Activated CD4-positive, alpha-beta T cell treated with anti-CD3 and anti-CD28 coated beads, Interleukin-2, amount 10 ng/mL, durations not matched to agents 7 days and 5 days (primary cell): ENCODE results near the gene TBX21. TPM values are rescaled to one million over a fixed set of nuclear protein-coding genes. Genes with fewer than 3 reads are reported as not detected.

Experiments
- CTCF ChIA-PET: fragments of 350-600 bp; sonication (Branson Sonifier 250); formaldehyde crosslinking; loops from one replicate; lab custom pipeline; 2021; ENCODE audit warnings: antibody characterized with exemption; lab: Charles Lee
- POLR2A ChIA-PET: fragments of 350-600 bp; sonication (Branson Sonifier 250); formaldehyde crosslinking; loops from one replicate; lab custom pipeline; 2021; ENCODE audit warnings: antibody characterized with exemption; lab: Charles Lee
- DNase-seq: peaks from one replicate; pipeline ENCODE4 v3.0.0-alpha.2; 2020
- H3K27ac Mint-ChIP-seq: one replicate; pipeline ENCODE4 v1.8.0; 2021; ENCODE audit warnings: mild to moderate bottlenecking, moderate library complexity, mixed read lengths
- H3K27me3 Mint-ChIP-seq: one replicate; pipeline ENCODE4 v1.8.0; 2021; ENCODE audit warnings: mixed read lengths
- H3K36me3 Mint-ChIP-seq: one replicate; pipeline ENCODE4 v1.8.0; 2021; ENCODE audit warnings: low read depth, mixed read lengths
- H3K4me1 Mint-ChIP-seq: one replicate; pipeline ENCODE4 v1.8.0; 2021; ENCODE audit warnings: mixed read lengths
- H3K4me3 Mint-ChIP-seq: one replicate; pipeline ENCODE4 v1.8.0; 2021; ENCODE audit warnings: mild to moderate bottlenecking, moderate library complexity, mixed read lengths
- H3K9me3 Mint-ChIP-seq: one replicate; pipeline ENCODE4 v1.8.0; 2021; ENCODE audit warnings: mixed read lengths
- total RNA-seq, 2 experiments: library from RNA; stranded (reverse); gene quantifications; one replicate each; pipeline ENCODE4 v1.2.3, GENCODE V29; 2021

TBX21 gene
- total RNA-seq, 2 experiments from 2014 or later, result 13.8 to 16.0 TPM

- H3K9me3 Mint-ChIP-seq, result no peaks in the 10 kb centered on the region
- H3K27ac Mint-ChIP-seq, result no peak overlapping the region
- no peaks in the 10 kb centered on the region for H3K27me3 Mint-ChIP-seq
- DNase-seq, result no peak
- CTCF ChIA-PET, result interaction anchor here (0.8 to 5.2 kb wide), 3 partner anchors 9 to 19 kb away, joined by 3 to 32 read pairs (median 4); no protein-coding TSS in a partner anchor
- H3K4me3 Mint-ChIP-seq, result no peak overlapping the region
- no peaks in the 10 kb centered on the region for H3K36me3 Mint-ChIP-seq
- peaks cover 58% of the 10 kb centered on the region for H3K4me1 Mint-ChIP-seq
- POLR2A ChIA-PET, result no interaction called here
These were observed 24.6 kb upstream of the TBX21 start for GRCh38 chr17:47708312-47708863.

- DNase-seq, result no peak
- Mint-ChIP-seq H3K4me3 (no peak overlapping the region), H3K27ac (no peak overlapping the region), H3K27me3 (no peaks in the 10 kb centered on the region), H3K36me3 (no peaks in the 10 kb centered on the region), H3K9me3 (no peaks in the 10 kb centered on the region), H3K4me1 (peaks cover 55% of the 10 kb centered on the region)
- CTCF ChIA-PET, result interaction anchor here (0.7 to 5.2 kb wide), 3 partner anchors 9 to 24 kb away, joined by 3 to 32 read pairs (median 4); partner anchors contain the start of gene TBX21
- POLR2A ChIA-PET, result interaction anchor here (0.9 kb wide), 1 partner anchor 9 kb away, joined by 3 read pairs; no protein-coding TSS in a partner anchor
These were observed 24.0 kb upstream of the TBX21 start for GRCh38 chr17:47708864-47709541.

- DNase-seq, result no peak
- H3K36me3 Mint-ChIP-seq, result no peaks in the 10 kb centered on the region
- H3K27me3 Mint-ChIP-seq, result no peaks in the 10 kb centered on the region
- H3K4me1 Mint-ChIP-seq, result peaks cover 55% of the 10 kb centered on the region
- H3K27ac Mint-ChIP-seq, result no peak overlapping the region
- H3K4me3 Mint-ChIP-seq, result no peak overlapping the region
- ChIA-PET CTCF (interaction anchor here (0.7 to 5.2 kb wide), 3 partner anchors 9 to 24 kb away, joined by 3 to 32 read pairs (median 3); partner anchors contain the start of gene TBX21), POLR2A (interaction anchor here (0.9 kb wide), 1 partner anchor 9 kb away, joined by 3 read pairs; no protein-coding TSS in a partner anchor)
- H3K9me3 Mint-ChIP-seq, result no peaks in the 10 kb centered on the region
These were observed 23.4 kb upstream of the TBX21 start for GRCh38 chr17:47709594-47709993.

- no peak overlapping the region for H3K27ac Mint-ChIP-seq
These were observed 21.5 kb upstream of the TBX21 start for GRCh38 chr17:47711366-47712099.

GRCh38 chr17:47712330-47713023 is 20.6 kb upstream of the TBX21 start:
- ChIA-PET CTCF (interaction anchor here (1.1 kb wide), 3 partner anchors 9 to 13 kb away, joined by 3 read pairs; no protein-coding TSS in a partner anchor), POLR2A (no interaction called here)
- no peaks in the 10 kb centered on the region for H3K9me3 Mint-ChIP-seq
- H3K27me3 Mint-ChIP-seq, result no peaks in the 10 kb centered on the region
- H3K36me3 Mint-ChIP-seq, result no peaks in the 10 kb centered on the region
- peaks cover 54% of the 10 kb centered on the region for H3K4me1 Mint-ChIP-seq
- no peak for DNase-seq
- no peak overlapping the region for H3K27ac Mint-ChIP-seq
- H3K4me3 Mint-ChIP-seq, result no peak overlapping the region

More at GRCh38 chr17:47711366-47712099, 21.5 kb upstream of the TBX21 start:
- CTCF ChIA-PET, result interaction anchor here (0.5 to 0.9 kb wide), 2 partner anchors 12 to 214 kb away, joined by 3 read pairs; no protein-coding TSS in a partner anchor
- no peaks in the 10 kb centered on the region for H3K36me3 Mint-ChIP-seq
- POLR2A ChIA-PET, result interaction anchor here (0.7 kb wide), 1 partner anchor 13 kb away, joined by 3 read pairs; no protein-coding TSS in a partner anchor
- H3K4me1 Mint-ChIP-seq, result peaks cover 54% of the 10 kb centered on the region
- DNase-seq, result no peak
- no peaks in the 10 kb centered on the region for H3K27me3 Mint-ChIP-seq
- H3K4me3 Mint-ChIP-seq, result no peak overlapping the region
- no peaks in the 10 kb centered on the region for H3K9me3 Mint-ChIP-seq

- Mint-ChIP-seq H3K4me3 (no peak overlapping the region), H3K4me1 (peaks cover 66% of the 10 kb centered on the region), H3K27ac (peak overlapping the region; percentile 59), H3K27me3 (no peaks in the 10 kb centered on the region), H3K36me3 (no peaks in the 10 kb centered on the region), H3K9me3 (no peaks in the 10 kb centered on the region)
- no peak for DNase-seq
- CTCF ChIA-PET, result no interaction called here
- POLR2A ChIA-PET, result no interaction called here
These were observed 18.9 kb upstream of the TBX21 start for GRCh38 chr17:47713980-47714700.

- no peaks in the 10 kb centered on the region for H3K9me3 Mint-ChIP-seq
- H3K36me3 Mint-ChIP-seq, result no peaks in the 10 kb centered on the region
- ChIA-PET CTCF (interaction anchor here (0.6 to 1.2 kb wide), 4 partner anchors 9 to 15 kb away, joined by 3 to 4 read pairs (median 3); no protein-coding TSS in a partner anchor), POLR2A (interaction anchor here (0.7 kb wide), 1 partner anchor 548 kb away, joined by 3 read pairs; no protein-coding TSS in a partner anchor)
- peaks cover 74% of the 10 kb centered on the region for H3K4me1 Mint-ChIP-seq
- no peak for DNase-seq
- peak overlapping the region; percentile 60 for H3K27ac Mint-ChIP-seq
- H3K27me3 Mint-ChIP-seq, result no peaks in the 10 kb centered on the region
- H3K4me3 Mint-ChIP-seq, result no peak overlapping the region
These were observed 18.2 kb upstream of the TBX21 start for GRCh38 chr17:47714773-47715396.

- ChIA-PET POLR2A (interaction anchor here (0.7 kb wide), 1 partner anchor 549 kb away, joined by 3 read pairs; no protein-coding TSS in a partner anchor), CTCF (interaction anchor here (0.6 to 1.3 kb wide), 5 partner anchors 9 to 16 kb away, joined by 3 to 5 read pairs (median 3); no protein-coding TSS in a partner anchor)
- Mint-ChIP-seq H3K27me3 (no peaks in the 10 kb centered on the region), H3K9me3 (no peaks in the 10 kb centered on the region), H3K36me3 (no peaks in the 10 kb centered on the region), H3K4me1 (peaks cover 83% of the 10 kb centered on the region), H3K27ac (peak overlapping the region; percentile 60), H3K4me3 (no peak overlapping the region)
- DNase-seq, result no peak
These were observed 17.2 kb upstream of the TBX21 start for GRCh38 chr17:47715669-47716325.

GRCh38 chr17:47716375-47716774 is 16.7 kb upstream of the TBX21 start:
- H3K27me3 Mint-ChIP-seq, result no peaks in the 10 kb centered on the region
- no peak overlapping the region for H3K4me3 Mint-ChIP-seq
- ChIA-PET POLR2A (no interaction called here), CTCF (interaction anchor here (1.3 kb wide), 1 partner anchor 10 kb away, joined by 5 read pairs; no protein-coding TSS in a partner anchor)
- H3K9me3 Mint-ChIP-seq, result no peaks in the 10 kb centered on the region
- DNase-seq, result no peak
- peak overlapping the region; percentile 55 for H3K27ac Mint-ChIP-seq
- peaks cover 89% of the 10 kb centered on the region for H3K4me1 Mint-ChIP-seq
- H3K36me3 Mint-ChIP-seq, result no peaks in the 10 kb centered on the region

GRCh38 chr17:47717261-47717697 is 15.8 kb upstream of the TBX21 start:
- H3K27me3 Mint-ChIP-seq, result no peaks in the 10 kb centered on the region
- CTCF ChIA-PET, result interaction anchor here (0.6 to 2.8 kb wide), 8 partner anchors 9 to 63 kb away, joined by 3 to 32 read pairs (median 5); partner anchors contain the start of gene TBX21
- H3K4me3 Mint-ChIP-seq, result no peak overlapping the region
- no peaks in the 10 kb centered on the region for H3K36me3 Mint-ChIP-seq
- POLR2A ChIA-PET, result no interaction called here
- DNase-seq, result peak; percentile 50
- peak overlapping the region; percentile 16 for H3K27ac Mint-ChIP-seq
- no peaks in the 10 kb centered on the region for H3K9me3 Mint-ChIP-seq
- H3K4me1 Mint-ChIP-seq, result peaks cover 92% of the 10 kb centered on the region
